Endothelial cell of umbilical vein (primary cell): ENCODE measurements around the gene EMC6. TPM values are rescaled to one million over a fixed set of nuclear protein-coding genes. Genes with fewer than 3 reads are reported as not detected.

Experiments
- BruUV-seq: library from RNA; stranded (reverse); fragments of 400-500 nt; replicated peaks from 2 replicates; lab custom pipeline; 2021; lab: Mats Ljungman, UMichigan
- CTCF ChIA-PET: fragments of 300-600, 350-600 bp; sonication (Branson Sonifier 250); formaldehyde crosslinking; loops from one replicate; lab custom pipeline; 2021; ENCODE audit warnings: antibody characterized with exemption, inconsistent platforms; lab: Charles Lee
- POLR2A ChIA-PET: fragments of 300-600, 350-600 bp; sonication (Branson Sonifier 250); formaldehyde crosslinking; loops from one replicate; lab custom pipeline; 2021; ENCODE audit warnings: antibody characterized with exemption, inconsistent platforms; lab: Charles Lee
- DNase-seq: peaks from one replicate; pipeline ENCODE4 v3.0.0-alpha.2; 2011; ENCODE audit warnings: low read depth, low spot score
- FAIRE-seq: peaks from 2 replicates; lab custom pipeline; 2011; peaks lifted over from hg19 to GRCh38; lab: Jason Lieb, UNC
- H2AFZ ChIP-seq: 2 replicates; pipeline ENCODE4 v1.6.0; 2012; ENCODE audit warnings: low read depth, low read length, control low read depth, inconsistent platforms
- H3K27ac ChIP-seq: 2 replicates; pipeline ENCODE4 v1.5.1; 2011; ENCODE audit warnings: low read depth, mild to moderate bottlenecking, control low read depth, low read length, moderate library complexity; ENCODE audit not compliant: insufficient read depth
- H3K27me3 ChIP-seq, 2 experiments: 2 replicates each; pipeline versions ENCODE4 v1.6.0 to v1.6.1; 2011; ENCODE audit warnings: low read length in 2 of 2, mixed read lengths in 1 of 2; ENCODE audit not compliant: control insufficient read depth in 2 of 2, insufficient read depth in 2 of 2
- H3K36me3 ChIP-seq, 2 experiments: 2 replicates in 1 of 2; 3 replicates in 1 of 2; pipeline ENCODE4 v1.5.1; 2011; ENCODE audit warnings: low read length in 2 of 2, mild to moderate bottlenecking in 1 of 2, moderate library complexity in 1 of 2; ENCODE audit not compliant: control insufficient read depth in 2 of 2, insufficient read depth in 2 of 2; ENCODE audit errors: extremely low read depth in 1 of 2
- H3K4me1 ChIP-seq: 3 replicates; pipeline ENCODE4 v1.5.1; 2011; ENCODE audit warnings: mild to moderate bottlenecking, low read length; ENCODE audit not compliant: control insufficient read depth, insufficient read depth; ENCODE audit errors: extremely low read depth
- H3K4me2 ChIP-seq: 2 replicates; pipeline ENCODE4 v1.6.1; 2011; ENCODE audit warnings: low read length, control low read depth, mixed read lengths; ENCODE audit not compliant: insufficient read depth
- H3K4me3 ChIP-seq, 3 experiments: fragments of 200-600 bp in 1 of 3; sonication (generic), shearing (Covaris generic) in 1 of 3; replicated peaks in 1 of 3; 2 replicates each; pipeline ENCODE4 v1.5.1; 2011 to 2016; ENCODE audit warnings: control low read depth in 3 of 3, low read length in 3 of 3, mild to moderate bottlenecking in 2 of 3, inconsistent platforms in 1 of 3, low read depth in 1 of 3, moderate library complexity in 1 of 3; ENCODE audit not compliant: insufficient read depth in 1 of 3
- H3K79me2 ChIP-seq: 2 replicates; pipeline ENCODE4 v1.6.0; 2012; ENCODE audit warnings: low read length, inconsistent platforms; ENCODE audit not compliant: control insufficient read depth, insufficient read depth
- H3K9ac ChIP-seq: replicated peaks from 2 replicates; pipeline ENCODE3; 2011; ENCODE audit warnings: low read length, control low read depth; ENCODE audit not compliant: insufficient read depth; ENCODE audit errors: extremely low read depth
- H3K9me1 ChIP-seq: replicated peaks from 3 replicates; pipeline ENCODE4 v1.6.0; 2011; ENCODE audit warnings: mild to moderate bottlenecking, low read length; ENCODE audit not compliant: control insufficient read depth, insufficient read depth; ENCODE audit errors: extremely low read depth
- H3K9me3 ChIP-seq: replicated peaks from 2 replicates; pipeline ENCODE4 v1.5.1; 2012; ENCODE audit warnings: low read length, inconsistent platforms; ENCODE audit not compliant: control insufficient read depth, insufficient read depth
- H4K20me1 ChIP-seq: replicated peaks from 2 replicates; pipeline ENCODE3; 2011; ENCODE audit warnings: mild to moderate bottlenecking, low read length; ENCODE audit not compliant: control insufficient read depth, insufficient read depth; ENCODE audit errors: extremely low read depth
- CTCF ChIP-seq, 2 donors: IDR thresholded peaks; 1 replicate in 1 of 2; 2 replicates in 1 of 2; pipeline ENCODE4 v1.5.1; 2011; ENCODE audit warnings: low read length in 2 of 2, mild to moderate bottlenecking in 2 of 2, moderate library complexity in 2 of 2, control low read depth in 1 of 2, inconsistent platforms in 1 of 2, low read depth in 1 of 2; ENCODE audit not compliant: insufficient read depth in 1 of 2; ENCODE audit errors: extremely low read depth in 1 of 2
- EZH2 ChIP-seq: IDR thresholded peaks from 2 replicates; pipeline ENCODE4 v1.6.1; 2012; ENCODE audit warnings: borderline replicate concordance, low read depth, mild to moderate bottlenecking, moderate library complexity, low read length, inconsistent platforms; ENCODE audit not compliant: severe bottlenecking
- FOS ChIP-seq: IDR thresholded peaks from 2 replicates; pipeline ENCODE4 v1.6.1; 2011; ENCODE audit warnings: mild to moderate bottlenecking, low read length, moderate library complexity, borderline replicate concordance; ENCODE audit not compliant: insufficient read depth
- GATA2 ChIP-seq: IDR thresholded peaks from 2 replicates; pipeline ENCODE4 v1.7.0; 2011; ENCODE audit warnings: low read depth, mild to moderate bottlenecking, moderate library complexity, mixed read lengths, low read length; ENCODE audit not compliant: insufficient read length, insufficient read depth
- JUN ChIP-seq: IDR thresholded peaks from 2 replicates; pipeline ENCODE4 v1.6.1; 2011; ENCODE audit warnings: borderline replicate concordance, low read depth; ENCODE audit not compliant: insufficient read length, insufficient read depth
- MAX ChIP-seq: IDR thresholded peaks from 2 replicates; pipeline ENCODE4 v1.6.1; 2011; ENCODE audit not compliant: insufficient read depth, insufficient read length
- MYC ChIP-seq: IDR thresholded peaks from one replicate; pipeline ENCODE4 v1.6.1; 2011; ENCODE audit warnings: mild to moderate bottlenecking, low read depth, low read length
- POLR2A ChIP-seq: IDR thresholded peaks from 2 replicates; pipeline ENCODE4 v1.6.1; 2012; ENCODE audit warnings: low read depth, mild to moderate bottlenecking, control low read depth, low read length
- POLR2AphosphoS5 ChIP-seq: IDR thresholded peaks from 2 replicates; pipeline ENCODE4 v1.6.1; 2012; ENCODE audit warnings: low read depth, mild to moderate bottlenecking, control low read depth, low read length, moderate library complexity; ENCODE audit not compliant: insufficient read depth
- dilution Hi-C: fragments of 300-500 bp; cut with MboI; formaldehyde crosslinking; loops from one replicate; pipeline ENCODE4 v1.15.0; 2019; ENCODE audit warnings: low sequenced_read_pairs; ENCODE audit not compliant: extremely low pct_ligation_motif_present
- intact Hi-C: fragments of 100-400 bp; cut with micrococcal nuclease; formaldehyde crosslinking; loops from one replicate; pipeline ENCODE4 v1.10.0; 2022
- polyA plus RNA-seq, 4 experiments: library from polyadenylated mRNA; depleted of rRNA in 3 of 4; stranded (reverse) in 3 of 4; unstranded in 1 of 4; fragments of >200 nt; gene quantifications; 2 replicates each; pipeline versions ENCODE4 v1.2.1 to v1.2.3, GENCODE V29; 2011 to 2012; ENCODE audit warnings: missing spikeins in 1 of 4
- total RNA-seq: library from RNA; stranded (reverse); gene quantifications from 2 replicates; pipeline ENCODE4 v1.2.3, GENCODE V29; 2021

EMC6 gene
- total and polyA plus RNA-seq, 2 donors (not counting 3 experiments of a cell fraction or from before 2014, with no cell fraction given) = 54.0 to 105 TPM

DNA sequence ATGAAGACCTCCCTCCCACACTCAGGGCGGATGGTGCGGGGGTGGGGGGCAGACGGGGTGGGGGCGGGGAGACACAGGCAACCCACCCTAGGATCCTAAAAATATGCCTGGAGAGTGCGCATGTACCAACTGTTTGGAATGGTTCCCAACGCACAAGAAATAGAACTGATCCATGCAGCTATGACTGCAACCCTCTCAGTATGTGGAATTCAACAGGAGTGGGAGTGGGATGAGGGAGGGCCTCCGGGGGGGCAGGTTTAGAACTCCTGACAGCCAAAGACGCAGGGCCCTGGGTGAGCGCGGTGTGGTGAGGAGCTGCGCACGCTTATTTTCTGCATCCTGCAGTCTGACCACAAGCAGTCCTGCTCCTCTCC lies 28.5 kb downstream of the EMC6 start:
- DNase-seq (no peak), FAIRE-seq (no peak)
- Histone ChIP-seq H4K20me1 (no peaks in the 10 kb centered on the region), H2AFZ (no peak overlapping the region), H3K9me1 (no peaks in the 10 kb centered on the region), H3K27me3 (peaks cover 21 to 22% of the 10 kb centered on the region in 2 experiments), H3K4me2 (no peak overlapping the region), H3K9me3 (no peaks in the 10 kb centered on the region), H3K79me2 (no peaks in the 10 kb centered on the region), H3K36me3 (no peaks in the 10 kb centered on the region), H3K4me1 (peaks cover 5% of the 10 kb centered on the region), H3K27ac (no peak overlapping the region), H3K4me3 (no peak overlapping the region), H3K9ac (no peak overlapping the region)
- BruUV-seq = no TSS peak
- ChIA-PET CTCF (interaction anchor here (1.3 to 2.0 kb wide), 3 partner anchors 14 to 40 kb away, joined by 5 to 7 read pairs (median 5); partner anchors contain the start of gene HASPIN), POLR2A (no interaction called here)
- intact Hi-C loops (no loop called here), dilution Hi-C loops (no loop called here)
- TF ChIP-seq POLR2A (no peak), MAX (no peak), JUN (no peak), EZH2 (no peak), POLR2AphosphoS5 (no peak), FOS (no peak), MYC (no peak), CTCF (IDR thresholded peaks at IDR 0.05; ENCODE audit: extremely low read depth in 1 of 2, insufficient read depth in 1 of 2, low read depth in 1 of 2, low read length in 2 of 2) (no peak), GATA2 (no peak)
